Neutrophil (primary cell): ENCODE data around the gene ZC3H13.

Experiments used
- H3K27ac ChIP-seq: fragments of 200-600 bp; sonication (generic); 2 replicates; pipeline ENCODE4 v1.5.1; 2016; ENCODE audit warnings: mild to moderate bottlenecking, moderate library complexity
- H3K27me3 ChIP-seq: fragments of 200-600 bp; sonication (generic); 2 replicates; pipeline ENCODE4 v1.6.0; 2016; ENCODE audit warnings: mild to moderate bottlenecking
- H3K36me3 ChIP-seq: fragments of 200-600 bp; sonication (generic); 2 replicates; pipeline ENCODE4 v1.5.1; 2017
- H3K4me1 ChIP-seq, 2 experiments: fragments of 200-600 bp in 1 of 2; sonication (generic) in 1 of 2; 1 replicate in 1 of 2; 2 replicates in 1 of 2; pipeline versions ENCODE4 v1.5.1 to v1.6.1; 2013 to 2016; ENCODE audit warnings: low read depth in 1 of 2, low read length in 1 of 2, mild to moderate bottlenecking in 1 of 2, moderate library complexity in 1 of 2; ENCODE audit not compliant: control insufficient read depth in 1 of 2, insufficient read depth in 1 of 2
- H3K4me3 ChIP-seq, 2 experiments: fragments of 200-600 bp in 1 of 2; sonication (generic) in 1 of 2; 1 replicate in 1 of 2; 2 replicates in 1 of 2; pipeline ENCODE4 v1.5.1; 2013 to 2016; ENCODE audit warnings: low read depth in 1 of 2, low read length in 1 of 2, mild to moderate bottlenecking in 1 of 2, moderate library complexity in 1 of 2
- H3K9me3 ChIP-seq: fragments of 200-600 bp; sonication (generic); 2 replicates; pipeline ENCODE4 v1.5.1; 2016
- TF ChIP-seq, protein P1 (sequence below): fragments of 200-600 bp; sonication (generic); IDR thresholded peaks from 2 replicates; pipeline ENCODE4 v1.5.1; 2016; ENCODE audit warnings: antibody characterized with exemption

Gene ZC3H13

DNA sequence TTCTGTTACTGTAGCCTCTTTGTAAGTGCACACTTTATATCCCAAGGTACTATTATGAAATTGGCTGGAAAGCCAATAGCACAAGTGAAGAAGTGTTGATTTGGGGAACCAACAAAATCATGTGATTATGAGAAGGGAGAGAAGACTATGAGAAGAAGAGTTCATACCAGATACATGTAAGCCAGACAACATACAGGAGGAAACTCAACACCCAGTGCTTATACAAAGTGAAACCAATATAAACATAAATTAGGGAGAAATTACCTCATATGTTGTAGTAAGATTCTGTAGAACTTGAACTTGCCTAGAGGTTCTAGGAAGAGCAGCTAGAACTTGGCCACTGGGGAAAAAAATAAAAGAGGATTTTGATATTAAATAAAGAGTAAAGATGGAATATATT lies 34.9 kb upstream of the ZC3H13 start:
- TF ChIP-seq, protein P1, sequence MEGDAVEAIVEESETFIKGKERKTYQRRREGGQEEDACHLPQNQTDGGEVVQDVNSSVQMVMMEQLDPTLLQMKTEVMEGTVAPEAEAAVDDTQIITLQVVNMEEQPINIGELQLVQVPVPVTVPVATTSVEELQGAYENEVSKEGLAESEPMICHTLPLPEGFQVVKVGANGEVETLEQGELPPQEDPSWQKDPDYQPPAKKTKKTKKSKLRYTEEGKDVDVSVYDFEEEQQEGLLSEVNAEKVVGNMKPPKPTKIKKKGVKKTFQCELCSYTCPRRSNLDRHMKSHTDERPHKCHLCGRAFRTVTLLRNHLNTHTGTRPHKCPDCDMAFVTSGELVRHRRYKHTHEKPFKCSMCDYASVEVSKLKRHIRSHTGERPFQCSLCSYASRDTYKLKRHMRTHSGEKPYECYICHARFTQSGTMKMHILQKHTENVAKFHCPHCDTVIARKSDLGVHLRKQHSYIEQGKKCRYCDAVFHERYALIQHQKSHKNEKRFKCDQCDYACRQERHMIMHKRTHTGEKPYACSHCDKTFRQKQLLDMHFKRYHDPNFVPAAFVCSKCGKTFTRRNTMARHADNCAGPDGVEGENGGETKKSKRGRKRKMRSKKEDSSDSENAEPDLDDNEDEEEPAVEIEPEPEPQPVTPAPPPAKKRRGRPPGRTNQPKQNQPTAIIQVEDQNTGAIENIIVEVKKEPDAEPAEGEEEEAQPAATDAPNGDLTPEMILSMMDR, result no peak
- no peaks in the 10 kb centered on the region for H3K27me3 ChIP-seq
- no peaks in the 10 kb centered on the region for H3K4me1 ChIP-seq
- H3K36me3 ChIP-seq, result no peaks in the 10 kb centered on the region
- no peak overlapping the region for H3K27ac ChIP-seq
- no peak overlapping the region for H3K4me3 ChIP-seq
- H3K9me3 ChIP-seq, result no peaks in the 10 kb centered on the region

DNA sequence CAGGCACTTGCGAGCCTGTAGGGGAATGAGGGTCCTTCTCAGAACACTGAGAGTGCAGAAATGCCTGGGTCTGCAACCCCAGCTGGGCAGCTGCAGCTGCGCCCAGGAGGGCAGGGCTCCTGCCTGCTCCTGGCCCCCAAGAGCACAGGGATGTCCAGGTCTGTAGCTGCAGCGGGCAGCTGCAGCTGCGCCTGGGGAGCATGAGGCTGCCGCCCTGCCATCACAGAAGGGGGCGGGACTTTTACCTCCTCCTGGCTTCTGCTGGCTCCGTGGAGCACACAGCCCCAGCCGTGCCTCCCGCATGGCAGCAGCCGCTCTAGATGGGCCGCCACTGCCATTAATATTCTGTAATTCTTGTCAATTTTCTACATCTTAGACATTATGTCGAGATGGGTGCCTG lies 34.4 kb upstream of the ZC3H13 start:
- Histone ChIP-seq H3K9me3 (no peaks in the 10 kb centered on the region), H3K36me3 (no peaks in the 10 kb centered on the region), H3K4me3 (no peak overlapping the region), H3K27me3 (no peaks in the 10 kb centered on the region), H3K27ac (no peak overlapping the region), H3K4me1 (no peaks in the 10 kb centered on the region)
- TF ChIP-seq, protein P1, result no peak

DNA sequence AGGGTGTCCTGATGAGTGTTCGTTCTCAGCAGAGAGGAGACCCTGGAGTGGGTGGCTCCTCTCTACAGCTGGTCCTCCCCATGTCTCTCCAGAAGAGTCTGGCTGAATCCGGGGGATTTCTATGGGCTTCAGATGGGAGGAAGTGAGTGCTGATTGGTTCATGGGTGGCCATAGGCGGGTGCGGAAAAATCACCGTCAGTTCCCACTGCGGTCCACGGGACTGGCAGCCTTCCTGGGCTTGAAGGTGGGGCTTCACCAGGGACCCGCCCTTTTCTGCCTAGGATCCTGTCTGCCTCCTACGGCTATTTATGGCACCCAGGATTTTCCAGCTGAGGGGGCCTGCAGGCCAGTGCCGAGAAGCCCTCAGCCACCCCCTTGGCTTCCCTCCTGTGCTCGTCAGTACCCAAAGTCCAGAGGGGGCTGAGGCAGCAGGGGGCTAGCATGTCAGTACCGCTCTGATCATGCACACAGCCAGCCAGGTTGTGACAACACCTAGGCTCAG lies 33.9 kb upstream of the ZC3H13 start:
- H3K4me3 ChIP-seq, result no peak overlapping the region
- H3K27ac ChIP-seq, result no peak overlapping the region
- H3K4me1 ChIP-seq, result no peaks in the 10 kb centered on the region
- H3K27me3 ChIP-seq, result no peaks in the 10 kb centered on the region
- TF ChIP-seq, protein P1, result no peak
- no peaks in the 10 kb centered on the region for H3K9me3 ChIP-seq
- H3K36me3 ChIP-seq, result no peaks in the 10 kb centered on the region

DNA sequence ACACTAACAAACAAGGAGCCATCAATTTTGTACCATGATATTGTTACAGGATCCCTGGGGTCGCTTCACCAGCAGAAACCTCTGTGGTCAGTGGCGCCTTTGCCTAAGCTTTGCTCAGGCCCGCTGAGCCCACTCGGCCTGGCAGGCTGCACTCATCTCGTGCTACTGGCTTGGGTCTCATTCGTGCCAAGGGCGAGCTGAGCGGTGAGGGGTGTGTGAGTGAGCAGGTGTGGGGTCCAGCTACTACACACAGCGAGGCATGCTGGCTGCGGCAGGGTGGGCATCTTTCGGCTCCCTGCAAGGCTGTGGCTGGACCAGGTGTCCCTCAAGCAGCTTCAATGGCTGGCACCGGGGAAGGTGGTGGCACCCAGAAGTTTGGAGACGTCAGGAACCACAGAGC lies 33.2 kb upstream of the ZC3H13 start:
- H3K4me1 ChIP-seq, result no peaks in the 10 kb centered on the region
- H3K27ac ChIP-seq, result no peak overlapping the region
- no peaks in the 10 kb centered on the region for H3K36me3 ChIP-seq
- H3K4me3 ChIP-seq, result no peak overlapping the region
- no peaks in the 10 kb centered on the region for H3K9me3 ChIP-seq
- TF ChIP-seq, protein P1, result no peak
- no peaks in the 10 kb centered on the region for H3K27me3 ChIP-seq

DNA sequence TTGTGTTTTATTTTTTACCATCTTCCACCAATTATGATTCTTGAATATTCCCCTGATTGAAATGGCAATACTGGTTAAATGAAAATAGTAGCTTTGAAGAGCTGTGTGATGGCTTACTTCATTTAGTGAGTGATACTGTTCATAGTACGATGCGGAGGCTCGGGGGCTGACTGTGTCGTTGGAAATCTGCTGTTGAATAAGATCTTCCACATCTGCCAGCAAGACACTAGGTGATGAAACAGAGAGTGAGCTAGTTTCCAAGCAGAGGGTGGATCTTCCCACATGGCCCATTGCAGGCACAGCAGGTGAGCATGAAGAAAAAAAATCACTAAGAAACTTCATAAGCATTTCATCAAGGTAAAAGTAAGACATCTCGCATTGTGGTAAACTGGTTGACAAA lies 29.8 kb upstream of the ZC3H13 start:
- Histone ChIP-seq H3K36me3 (no peaks in the 10 kb centered on the region), H3K27ac (no peak overlapping the region), H3K9me3 (no peaks in the 10 kb centered on the region), H3K4me1 (no peaks in the 10 kb centered on the region), H3K4me3 (no peak overlapping the region), H3K27me3 (no peaks in the 10 kb centered on the region)
- TF ChIP-seq, protein P1, result no peak

DNA sequence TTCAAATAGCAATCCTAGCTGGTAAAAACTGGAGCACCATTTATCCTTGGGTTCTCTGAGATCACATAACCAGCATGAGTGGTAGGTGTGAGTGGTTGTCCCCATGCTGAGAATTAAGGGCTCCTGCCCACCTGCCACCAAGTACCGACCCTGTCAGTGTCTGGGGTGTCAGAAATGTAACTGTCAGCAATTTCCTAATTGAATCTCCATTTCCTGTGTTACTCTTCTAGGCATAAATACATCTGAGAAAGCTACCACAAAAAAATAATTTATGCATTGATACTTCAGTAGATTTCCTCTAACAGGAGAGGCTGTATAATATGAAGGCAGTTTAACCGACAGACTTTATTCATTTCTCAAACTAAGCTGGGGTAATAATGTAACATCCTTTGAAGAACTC lies 27.2 kb upstream of the ZC3H13 start:
- Histone ChIP-seq H3K27me3 (no peaks in the 10 kb centered on the region), H3K4me1 (no peaks in the 10 kb centered on the region), H3K9me3 (no peaks in the 10 kb centered on the region), H3K4me3 (no peak overlapping the region), H3K36me3 (no peaks in the 10 kb centered on the region), H3K27ac (no peak overlapping the region)
- TF ChIP-seq, protein P1, result no peak
